Measurements from ENCODE around the gene ATG2A. TPM values are rescaled to one million over a fixed set of nuclear protein-coding genes. Genes with fewer than 3 reads are reported as not detected.

Gene ATG2A
- total and polyA plus RNA-seq, 10 of the 15 experiments (the other 5 are each of a cell fraction or from before 2014, with no cell fraction given) = 0.08 to 19.0 (median 4.6) TPM

DNA sequence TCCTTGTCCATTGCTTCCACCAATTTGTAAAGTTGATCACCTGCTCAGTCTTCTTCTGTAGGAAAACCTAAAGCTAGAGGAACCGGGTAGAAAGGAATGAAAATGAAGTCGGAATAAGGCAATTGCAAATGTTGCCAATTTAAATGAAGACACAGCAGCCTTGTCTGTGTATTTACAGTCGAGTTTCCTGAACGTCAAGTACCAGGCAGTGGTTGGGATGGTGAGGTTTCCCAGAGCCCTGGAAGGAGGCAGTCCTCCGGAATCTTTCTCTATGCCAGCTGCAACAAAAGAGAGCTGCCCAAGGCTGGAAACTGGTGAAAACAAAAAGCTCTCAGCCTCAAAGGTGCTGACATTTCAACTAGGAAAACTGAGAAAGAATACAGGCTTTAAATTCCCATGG lies 37.2 kb upstream of the ATG2A start (continued):
- TF ChIP-seq, protein P1, sequence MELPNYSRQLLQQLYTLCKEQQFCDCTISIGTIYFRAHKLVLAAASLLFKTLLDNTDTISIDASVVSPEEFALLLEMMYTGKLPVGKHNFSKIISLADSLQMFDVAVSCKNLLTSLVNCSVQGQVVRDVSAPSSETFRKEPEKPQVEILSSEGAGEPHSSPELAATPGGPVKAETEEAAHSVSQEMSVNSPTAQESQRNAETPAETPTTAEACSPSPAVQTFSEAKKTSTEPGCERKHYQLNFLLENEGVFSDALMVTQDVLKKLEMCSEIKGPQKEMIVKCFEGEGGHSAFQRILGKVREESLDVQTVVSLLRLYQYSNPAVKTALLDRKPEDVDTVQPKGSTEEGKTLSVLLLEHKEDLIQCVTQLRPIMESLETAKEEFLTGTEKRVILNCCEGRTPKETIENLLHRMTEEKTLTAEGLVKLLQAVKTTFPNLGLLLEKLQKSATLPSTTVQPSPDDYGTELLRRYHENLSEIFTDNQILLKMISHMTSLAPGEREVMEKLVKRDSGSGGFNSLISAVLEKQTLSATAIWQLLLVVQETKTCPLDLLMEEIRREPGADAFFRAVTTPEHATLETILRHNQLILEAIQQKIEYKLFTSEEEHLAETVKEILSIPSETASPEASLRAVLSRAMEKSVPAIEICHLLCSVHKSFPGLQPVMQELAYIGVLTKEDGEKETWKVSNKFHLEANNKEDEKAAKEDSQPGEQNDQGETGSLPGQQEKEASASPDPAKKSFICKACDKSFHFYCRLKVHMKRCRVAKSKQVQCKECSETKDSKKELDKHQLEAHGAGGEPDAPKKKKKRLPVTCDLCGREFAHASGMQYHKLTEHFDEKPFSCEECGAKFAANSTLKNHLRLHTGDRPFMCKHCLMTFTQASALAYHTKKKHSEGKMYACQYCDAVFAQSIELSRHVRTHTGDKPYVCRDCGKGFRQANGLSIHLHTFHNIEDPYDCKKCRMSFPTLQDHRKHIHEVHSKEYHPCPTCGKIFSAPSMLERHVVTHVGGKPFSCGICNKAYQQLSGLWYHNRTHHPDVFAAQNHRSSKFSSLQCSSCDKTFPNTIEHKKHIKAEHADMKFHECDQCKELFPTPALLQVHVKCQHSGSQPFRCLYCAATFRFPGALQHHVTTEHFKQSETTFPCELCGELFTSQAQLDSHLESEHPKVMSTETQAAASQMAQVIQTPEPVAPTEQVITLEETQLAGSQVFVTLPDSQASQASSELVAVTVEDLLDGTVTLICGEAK (IDR thresholded peaks at IDR 0.05; ENCODE audit: borderline replicate concordance) = no peak
- TF ChIP-seq TCF12 (IDR thresholded peaks at IDR 0.05; ENCODE audit: low read depth, low read length) (no peak), RELB (IDR thresholded peaks at IDR 0.05; ENCODE audit: low read depth) (no peak), RELA (IDR thresholded peaks at IDR 0.05; ENCODE audit: borderline replicate concordance, partially characterized antibody) (no peak)

DNA sequence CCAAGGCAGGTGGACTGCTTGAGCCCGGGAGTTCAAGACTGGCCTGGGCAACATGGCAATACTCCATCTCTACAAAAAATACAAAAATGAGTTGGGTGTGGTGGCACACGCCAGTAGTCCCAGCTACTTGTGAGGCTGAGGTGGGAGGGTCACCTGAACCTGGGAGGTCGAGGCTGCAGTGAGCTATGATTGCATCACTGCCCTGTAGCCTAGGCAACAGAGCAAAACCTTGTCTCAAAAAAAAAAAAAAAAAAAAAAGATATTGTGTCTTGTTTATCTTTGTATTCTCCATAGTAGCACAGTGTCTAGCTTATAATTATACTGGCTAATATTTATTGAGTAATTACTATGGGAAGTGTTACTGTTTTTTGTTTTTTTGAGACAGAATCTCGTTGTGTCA lies 34.5 kb upstream of the ATG2A start:
- Histone ChIP-seq H3K4me2 (ENCODE audit: control insufficient read depth, insufficient read depth) (no peak overlapping the region), H4K20me1 (ENCODE audit: control insufficient read depth, insufficient read depth) (0 out of 2 replicates have a peak, but pooled peaks cover 2% of the 10 kb centered on the region), H3K27ac (ENCODE audit: control insufficient read depth, insufficient read depth) (no peak overlapping the region), H3K9ac (ENCODE audit: control insufficient read depth, insufficient read depth, low read length) (no peak overlapping the region), H3K27me3 (replicated peaks in 1 of 2; ENCODE audit: control insufficient read depth in 2 of 2, insufficient read depth in 2 of 2, low read length in 1 of 2) (no peaks in the 10 kb centered on the region), H3K79me2 (ENCODE audit: control insufficient read depth, insufficient read depth, low read length) (no peaks in the 10 kb centered on the region), H3K36me3 (ENCODE audit: control insufficient read depth in 2 of 2, insufficient read depth in 2 of 2, low read length in 1 of 2) (no peaks in the 10 kb centered on the region), H3K4me3 (no peak overlapping the region), H3K9me3 (replicated peaks; ENCODE audit: control insufficient read depth, insufficient read depth, low read length) (no peaks in the 10 kb centered on the region), H2AFZ (ENCODE audit: control insufficient read depth, low read depth, low read length) (no peak overlapping the region), H3K4me1 (ENCODE audit: control insufficient read depth, insufficient read depth, low read length) (no peaks in the 10 kb centered on the region)
- WGBS (ENCODE audit: insufficient coverage, insufficient replicate concordance, low lambda C conversion rate, missing lambda C conversion rate) = 12% methylated on average over 4 of the region's 4 CpGs
- in situ Hi-C loops (cut with MboI) (no loop called here), intact Hi-C loops (cut with micrococcal nuclease; ENCODE audit: unreplicated experiment) (no loop called here)
- RAD21 ChIA-PET (ENCODE audit: unreplicated experiment) = no interaction called here
- SMC1A ChIA-PET (ENCODE audit: uncharacterized antibody, unreplicated experiment) = no interaction called here
- FAIRE-seq = no peak
- CTCF ChIA-PET = interaction anchor here (0.6 to 1.1 kb wide), 3 partner anchors 13 to 366 kb away, joined by 3 to 4 read pairs (median 3); no protein-coding TSS in a partner anchor
- ATAC-seq = no peak
- DNase-seq (ENCODE audit: low read depth, low spot score) = no peak
- no TSS peak for BruUV-seq (replicated peaks)
- POLR2A ChIA-PET = interaction anchor here (1.0 kb wide), 1 partner anchor 11 kb away, joined by 3 read pairs; no protein-coding TSS in a partner anchor
- TF ChIP-seq TARDBP (IDR thresholded peaks at IDR 0.05; ENCODE audit: borderline replicate concordance) = no peak
- no peak for TF ChIP-seq SMC3 (IDR thresholded peaks at IDR 0.05; ENCODE audit: borderline replicate concordance, low read length)
- TF ChIP-seq KLF5 (IDR thresholded peaks at IDR 0.05; ENCODE audit: partially characterized antibody) = no peak
- TF ChIP-seq TCF12 (IDR thresholded peaks at IDR 0.05; ENCODE audit: low read depth, low read length) = no peak
- no peak for TF ChIP-seq BHLHE40 (IDR thresholded peaks at IDR 0.05; ENCODE audit: borderline replicate concordance in 1 of 2, low read depth in 2 of 2, low read length in 1 of 2)
- TF ChIP-seq PAX5 (IDR thresholded peaks at IDR 0.05; ENCODE audit: borderline replicate concordance, low read depth, low read length) = no peak
- no peak for TF ChIP-seq HSF1 (IDR thresholded peaks at IDR 0.05; ENCODE audit: low read depth, low read length)
- TF ChIP-seq MEF2A (IDR thresholded peaks at IDR 0.05; ENCODE audit: insufficient read depth, low read depth, low read length) = no peak
- TF ChIP-seq, protein P2, sequence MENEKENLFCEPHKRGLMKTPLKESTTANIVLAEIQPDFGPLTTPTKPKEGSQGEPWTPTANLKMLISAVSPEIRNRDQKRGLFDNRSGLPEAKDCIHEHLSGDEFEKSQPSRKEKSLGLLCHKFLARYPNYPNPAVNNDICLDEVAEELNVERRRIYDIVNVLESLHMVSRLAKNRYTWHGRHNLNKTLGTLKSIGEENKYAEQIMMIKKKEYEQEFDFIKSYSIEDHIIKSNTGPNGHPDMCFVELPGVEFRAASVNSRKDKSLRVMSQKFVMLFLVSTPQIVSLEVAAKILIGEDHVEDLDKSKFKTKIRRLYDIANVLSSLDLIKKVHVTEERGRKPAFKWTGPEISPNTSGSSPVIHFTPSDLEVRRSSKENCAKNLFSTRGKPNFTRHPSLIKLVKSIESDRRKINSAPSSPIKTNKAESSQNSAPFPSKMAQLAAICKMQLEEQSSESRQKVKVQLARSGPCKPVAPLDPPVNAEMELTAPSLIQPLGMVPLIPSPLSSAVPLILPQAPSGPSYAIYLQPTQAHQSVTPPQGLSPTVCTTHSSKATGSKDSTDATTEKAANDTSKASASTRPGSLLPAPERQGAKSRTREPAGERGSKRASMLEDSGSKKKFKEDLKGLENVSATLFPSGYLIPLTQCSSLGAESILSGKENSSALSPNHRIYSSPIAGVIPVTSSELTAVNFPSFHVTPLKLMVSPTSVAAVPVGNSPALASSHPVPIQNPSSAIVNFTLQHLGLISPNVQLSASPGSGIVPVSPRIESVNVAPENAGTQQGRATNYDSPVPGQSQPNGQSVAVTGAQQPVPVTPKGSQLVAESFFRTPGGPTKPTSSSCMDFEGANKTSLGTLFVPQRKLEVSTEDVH (IDR thresholded peaks at IDR 0.05; ENCODE audit: low read depth, partially characterized antibody) = no peak
